ENCODE data around the gene UQCR10. TPM values are rescaled to one million over a fixed set of nuclear protein-coding genes. Genes with fewer than 3 reads are reported as not detected.

Gene UQCR10
- total RNA-seq, 1 donor from 2014 or later, result 120 TPM

GRCh38 chr22:29737251-29738117 lies 29.7 kb upstream of the UQCR10 start:
- Mint-ChIP-seq H3K36me3 (ENCODE audit: insufficient read depth) (peaks cover 3% of the 10 kb centered on the region), H3K4me3 (ENCODE audit: low read depth) (no peak overlapping the region), H3K9me3 (ENCODE audit: low read depth) (no peaks in the 10 kb centered on the region), H3K4me1 (ENCODE audit: low read depth) (no peaks in the 10 kb centered on the region), H3K27me3 (no peaks in the 10 kb centered on the region), H3K27ac (no peak overlapping the region)
- no peak for DNase-seq (ENCODE audit: low spot score, unreplicated experiment)
- no peak for TF ChIP-seq CTCF (IDR thresholded peaks at IDR 0.05; ENCODE audit: unreplicated experiment)

DNA sequence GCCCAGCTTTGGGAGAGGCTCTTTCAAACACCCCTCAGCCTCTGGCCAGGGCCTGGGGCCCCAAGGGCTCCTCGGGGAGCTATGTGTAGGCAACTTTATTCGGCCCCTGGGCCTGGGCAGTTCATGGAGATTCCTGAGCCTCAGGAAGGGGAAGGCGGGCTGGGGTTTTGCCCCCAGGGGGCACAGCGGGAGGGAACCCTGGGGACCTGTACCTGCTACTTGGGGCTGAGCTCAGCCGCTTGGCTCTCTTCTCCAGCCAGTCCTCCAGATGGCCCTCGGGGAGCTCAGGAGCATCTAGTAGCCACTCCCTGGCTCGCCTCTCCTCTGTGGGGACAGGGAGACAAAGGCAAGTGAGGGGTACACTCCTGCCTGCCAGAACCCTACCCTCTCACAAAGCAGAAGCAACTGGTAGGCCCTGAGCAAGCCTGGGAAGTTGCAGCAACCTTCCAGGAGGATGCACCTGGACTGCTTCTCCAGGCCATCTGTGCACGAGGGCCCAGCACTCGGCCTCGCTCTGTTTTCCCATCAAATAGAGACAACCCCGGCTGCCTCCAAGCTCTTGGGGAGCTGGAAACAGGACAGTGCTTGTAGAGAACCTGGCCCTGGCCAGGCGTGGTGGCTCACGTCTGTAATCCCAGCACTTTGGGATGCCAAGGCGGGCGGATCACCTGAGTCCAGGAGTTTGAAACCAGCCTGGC lies 28.9 kb upstream of the UQCR10 start:
- Mint-ChIP-seq H3K27ac (no peak overlapping the region), H3K36me3 (ENCODE audit: insufficient read depth) (peaks cover 3% of the 10 kb centered on the region), H3K27me3 (no peaks in the 10 kb centered on the region), H3K4me3 (ENCODE audit: low read depth) (no peak overlapping the region), H3K9me3 (ENCODE audit: low read depth) (no peaks in the 10 kb centered on the region), H3K4me1 (ENCODE audit: low read depth) (no peaks in the 10 kb centered on the region)
- TF ChIP-seq CTCF (IDR thresholded peaks at IDR 0.05; ENCODE audit: unreplicated experiment), result no peak
- DNase-seq (ENCODE audit: low spot score, unreplicated experiment), result no peak

DNA sequence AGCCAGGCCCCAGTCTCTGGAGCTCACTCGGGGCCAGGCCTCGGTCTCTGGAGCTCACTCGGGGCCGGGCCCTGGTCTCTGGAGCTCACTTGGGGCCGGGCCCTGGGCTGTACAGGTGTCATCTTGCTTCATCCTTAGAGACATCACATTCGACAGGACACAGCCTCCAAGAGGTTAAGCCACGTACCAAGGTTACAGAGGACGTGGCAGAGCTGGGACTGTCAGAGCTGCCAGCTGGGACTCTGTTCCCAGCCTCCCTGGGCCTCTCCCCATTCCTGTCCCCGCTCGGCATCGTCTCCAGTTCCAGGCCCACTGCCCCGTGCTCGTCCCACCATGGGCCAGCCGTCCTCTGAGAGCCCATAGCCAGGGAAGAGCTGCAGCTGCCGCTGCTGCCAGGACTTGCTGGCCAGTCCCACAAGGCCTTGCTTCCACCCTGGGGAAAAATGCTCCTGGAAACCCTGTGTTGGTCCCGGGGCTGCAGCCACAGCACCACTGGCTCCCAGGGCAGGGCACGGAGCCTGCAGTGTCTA lies 27.8 kb upstream of the UQCR10 start:
- no peaks in the 10 kb centered on the region for H3K27me3 Mint-ChIP-seq
- no peak for DNase-seq (ENCODE audit: low spot score, unreplicated experiment)
- no peaks in the 10 kb centered on the region for H3K9me3 Mint-ChIP-seq (ENCODE audit: low read depth)
- H3K27ac Mint-ChIP-seq, result no peak overlapping the region
- H3K4me1 Mint-ChIP-seq (ENCODE audit: low read depth), result no peaks in the 10 kb centered on the region
- TF ChIP-seq CTCF (IDR thresholded peaks at IDR 0.05; ENCODE audit: unreplicated experiment), result no peak
- no peak overlapping the region for H3K4me3 Mint-ChIP-seq (ENCODE audit: low read depth)
- peaks cover 3% of the 10 kb centered on the region for H3K36me3 Mint-ChIP-seq (ENCODE audit: insufficient read depth)

DNA sequence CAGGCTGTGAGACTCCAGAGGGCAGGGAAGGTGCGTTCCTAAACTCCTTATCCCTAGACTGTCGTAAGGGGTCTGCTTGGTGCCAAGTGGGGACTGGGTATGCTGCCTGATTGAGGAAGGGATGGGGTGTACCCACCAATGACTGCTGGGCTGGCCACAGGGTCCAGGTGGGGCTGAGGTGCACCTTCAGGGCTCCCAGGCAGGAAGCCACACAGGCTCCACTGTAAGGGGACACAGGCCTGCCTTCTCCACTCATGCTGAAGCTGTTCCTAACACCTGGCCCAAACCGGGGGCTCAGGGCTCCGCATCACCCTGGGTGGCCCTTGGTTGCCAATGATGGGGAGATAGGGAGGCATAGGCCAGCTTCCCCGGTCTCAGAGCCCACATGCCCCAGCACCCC lies 27.0 kb upstream of the UQCR10 start:
- Mint-ChIP-seq H3K4me1 (ENCODE audit: low read depth) (no peaks in the 10 kb centered on the region), H3K27ac (no peak overlapping the region), H3K9me3 (ENCODE audit: low read depth) (no peaks in the 10 kb centered on the region), H3K4me3 (ENCODE audit: low read depth) (no peak overlapping the region), H3K36me3 (ENCODE audit: insufficient read depth) (peaks cover 3% of the 10 kb centered on the region), H3K27me3 (no peaks in the 10 kb centered on the region)
- no peak for TF ChIP-seq CTCF (IDR thresholded peaks at IDR 0.05; ENCODE audit: unreplicated experiment)
- DNase-seq (ENCODE audit: low spot score, unreplicated experiment), result no peak

GRCh38 chr22:29741926-29742325 lies 25.2 kb upstream of the UQCR10 start:
- DNase-seq (ENCODE audit: low spot score, unreplicated experiment), result no peak
- no peak for TF ChIP-seq CTCF (IDR thresholded peaks at IDR 0.05; ENCODE audit: unreplicated experiment)
- no peaks in the 10 kb centered on the region for H3K27me3 Mint-ChIP-seq
- H3K4me3 Mint-ChIP-seq (ENCODE audit: low read depth), result no peak overlapping the region
- H3K9me3 Mint-ChIP-seq (ENCODE audit: low read depth), result no peaks in the 10 kb centered on the region
- H3K36me3 Mint-ChIP-seq (ENCODE audit: insufficient read depth), result peaks cover 5% of the 10 kb centered on the region
- no peaks in the 10 kb centered on the region for H3K4me1 Mint-ChIP-seq (ENCODE audit: low read depth)
- H3K27ac Mint-ChIP-seq, result no peak overlapping the region
